Kidney (tissue), 14 donors: ENCODE results near the gene UST. TPM values are rescaled to one million over a fixed set of nuclear protein-coding genes. Genes with fewer than 3 reads are reported as not detected.

ENCODE experiments used
- DNase-seq, 5 donors: peaks; one replicate each; pipeline ENCODE4 v3.0.0-alpha.2; 2013 to 2020
- FAIRE-seq: peaks from 2 replicates; lab custom pipeline; 2012; peaks lifted over from hg19 to GRCh38; lab: Jason Lieb, UNC
- H3K27ac ChIP-seq, 2 donors: one replicate each; pipeline ENCODE4 v1.7.0; 2013; ENCODE audit warnings: low read depth in 2 of 2, low read length in 2 of 2, inconsistent platforms in 1 of 2
- H3K27me3 ChIP-seq: one replicate; pipeline ENCODE4 v1.7.1; 2013; ENCODE audit warnings: low read length, inconsistent platforms; ENCODE audit not compliant: control insufficient read depth, insufficient read depth
- H3K36me3 ChIP-seq, 3 donors: one replicate each; pipeline versions ENCODE4 v1.7.0 to v1.7.1; 2013; ENCODE audit warnings: low read length in 3 of 3, control low read depth in 1 of 3, inconsistent platforms in 1 of 3; ENCODE audit not compliant: insufficient read depth in 3 of 3, control insufficient read depth in 2 of 3
- H3K4me1 ChIP-seq, 3 donors: one replicate each; pipeline versions ENCODE4 v1.7.0 to v1.7.1; 2013; ENCODE audit warnings: low read length in 3 of 3, inconsistent platforms in 1 of 3, low read depth in 1 of 3; ENCODE audit not compliant: control insufficient read depth in 2 of 3, insufficient read depth in 2 of 3
- H3K4me3 ChIP-seq, 3 donors: one replicate each; pipeline versions ENCODE4 v1.7.0 to v1.8.1; 2013; ENCODE audit warnings: low read length in 3 of 3, control low read depth in 1 of 3, inconsistent platforms in 1 of 3
- H3K9ac ChIP-seq, 3 donors: one replicate each; pipeline versions ENCODE4 v1.7.0 to v1.7.1; 2013; ENCODE audit warnings: low read length in 3 of 3, control low read depth in 1 of 3, inconsistent platforms in 1 of 3
- H3K9me3 ChIP-seq, 3 donors: one replicate each; pipeline versions ENCODE4 v1.7.0 to v1.7.1; 2013; ENCODE audit warnings: low read length in 3 of 3, control low read depth in 1 of 3, inconsistent platforms in 1 of 3; ENCODE audit not compliant: control insufficient read depth in 2 of 3, insufficient read depth in 1 of 3
- CTCF ChIP-seq: IDR thresholded peaks from 3 replicates; pipeline ENCODE4 v1.5.1; 2012; ENCODE audit warnings: mild to moderate bottlenecking, moderate library complexity, borderline replicate concordance; ENCODE audit not compliant: insufficient read depth; ENCODE audit errors: extremely low read depth
- intact Hi-C: fragments of 100-400 bp; cut with DNase I; formaldehyde crosslinking; loops from one replicate; pipeline ENCODE4 v1.11.1; 2022
- polyA plus RNA-seq: library from polyadenylated mRNA; stranded (reverse); fragments of 350-450 nt; fragmentation: Illumina TruSeq; extraction: RNeasy Lipid Tissue Mini Kit (QIAGEN cat#74804); gene quantifications from one replicate; pipeline ENCODE4 v1.2.3, GENCODE V29; 2014; ENCODE audit warnings: low read depth, low replicate concordance; ENCODE audit not compliant: insufficient read depth
- total RNA-seq: library from RNA; stranded (reverse); fragmentation: NEBNext Ultra II Directional; extraction: Animal tissue kit (Norgen Biotek cat#: 25700); gene quantifications from one replicate; pipeline ENCODE4 v1.2.1, GENCODE V29; 2021
- donor health status: control.
- donor health status: control.
- donor health status: control.
- donor health status: control.
- donor health status: control.
- donor health status: DM: yes; HTN: yes; CAD: no.
- donor health status: Normal renal cell carcinoma (clear cell type).

UST gene
- total and polyA plus RNA-seq, 2 donors from 2014 or later = 3.2 to 4.2 TPM

GRCh38 chr6:148829415-148830101 lies 82.7 kb downstream of the UST start:
- H3K4me1 ChIP-seq = no peaks in the 10 kb centered on the region
- H3K9me3 ChIP-seq = no peaks in the 10 kb centered on the region
- DNase-seq (no peak), FAIRE-seq (no peak)
- no peak for TF ChIP-seq CTCF
- no peaks in the 10 kb centered on the region for H3K27me3 ChIP-seq
- intact Hi-C loops = no loop called here
- no peak overlapping the region for H3K9ac ChIP-seq
- no peaks in the 10 kb centered on the region for H3K36me3 ChIP-seq
- no peak overlapping the region for H3K27ac ChIP-seq
- no peak overlapping the region for H3K4me3 ChIP-seq

- no peak for TF ChIP-seq CTCF
Observed at GRCh38 chr6:148830614-148831013, 83.8 kb downstream of the UST start.

GRCh38 chr6:148831064-148831463 lies 84.2 kb downstream of the UST start:
- Histone ChIP-seq H3K4me3 (no peak overlapping the region), H3K36me3 (no peaks in the 10 kb centered on the region), H3K27ac (no peak overlapping the region), H3K9ac (no peak overlapping the region), H3K4me1 (no peaks in the 10 kb centered on the region), H3K27me3 (no peaks in the 10 kb centered on the region), H3K9me3 (no peaks in the 10 kb centered on the region)
- FAIRE-seq (no peak), DNase-seq (no peak)
- TF ChIP-seq CTCF = no peak
- intact Hi-C loops = no loop called here

More at GRCh38 chr6:148830614-148831013, 83.8 kb downstream of the UST start:
- Histone ChIP-seq H3K9ac (no peak overlapping the region), H3K9me3 (no peaks in the 10 kb centered on the region), H3K27ac (no peak overlapping the region), H3K36me3 (no peaks in the 10 kb centered on the region), H3K4me3 (no peak overlapping the region), H3K27me3 (no peaks in the 10 kb centered on the region), H3K4me1 (no peaks in the 10 kb centered on the region)
- no peak for FAIRE-seq
- DNase-seq = no peak
- intact Hi-C loops = no loop called here
